Activated naive CD4-positive, alpha-beta T cell treated with anti-CD3 and anti-CD28 coated beads for 36 hours (primary cell): Measurements from ENCODE around the gene PGF. TPM values are rescaled to one million over a fixed set of nuclear protein-coding genes. Genes with fewer than 3 reads are reported as not detected.
A peak's percentile ranks its signal among the peaks of the same experiment; 100 is the strongest.
"Not testable (repeated sequence)": the region's sequence is repeated elsewhere in the genome, so short reads cannot be mapped to it uniquely, and the experiment has no call there.

Source experiments
- CTCF ChIA-PET: fragments of 350-600 bp; sonication (Branson Sonifier 250); formaldehyde crosslinking; loops from one replicate; lab custom pipeline; 2021; ENCODE audit warnings: antibody characterized with exemption; lab: Charles Lee
- DNase-seq: peaks from one replicate; pipeline ENCODE4 v3.0.0-alpha.2; 2020
- H3K27ac Mint-ChIP-seq: one replicate; pipeline ENCODE4 v1.8.0; 2021; ENCODE audit warnings: mild to moderate bottlenecking, mixed read lengths
- H3K27me3 Mint-ChIP-seq: one replicate; pipeline ENCODE4 v1.8.0; 2021; ENCODE audit warnings: low read depth, mixed read lengths
- H3K36me3 Mint-ChIP-seq: one replicate; pipeline ENCODE4 v1.8.0; 2021; ENCODE audit warnings: low read depth, mixed read lengths
- H3K4me1 Mint-ChIP-seq: one replicate; pipeline ENCODE4 v1.8.0; 2021; ENCODE audit warnings: low read depth, mixed read lengths
- H3K4me3 Mint-ChIP-seq: one replicate; pipeline ENCODE4 v1.8.0; 2021; ENCODE audit warnings: mild to moderate bottlenecking, moderate library complexity, mixed read lengths
- H3K9me3 Mint-ChIP-seq: one replicate; pipeline ENCODE4 v1.8.0; 2021; ENCODE audit warnings: mixed read lengths
- intact Hi-C: fragments of 100-400 bp; cut with micrococcal nuclease; formaldehyde crosslinking; loops from one replicate; pipeline ENCODE4 v1.15.1; 2023
- total RNA-seq, 2 experiments: library from RNA; stranded (reverse); gene quantifications; one replicate each; pipeline ENCODE4 v1.2.3, GENCODE V29; 2021

Gene PGF
- total RNA-seq, result under 1 TPM in 1 of 2 experiments, not detected in 1; 0.10 TPM

DNA sequence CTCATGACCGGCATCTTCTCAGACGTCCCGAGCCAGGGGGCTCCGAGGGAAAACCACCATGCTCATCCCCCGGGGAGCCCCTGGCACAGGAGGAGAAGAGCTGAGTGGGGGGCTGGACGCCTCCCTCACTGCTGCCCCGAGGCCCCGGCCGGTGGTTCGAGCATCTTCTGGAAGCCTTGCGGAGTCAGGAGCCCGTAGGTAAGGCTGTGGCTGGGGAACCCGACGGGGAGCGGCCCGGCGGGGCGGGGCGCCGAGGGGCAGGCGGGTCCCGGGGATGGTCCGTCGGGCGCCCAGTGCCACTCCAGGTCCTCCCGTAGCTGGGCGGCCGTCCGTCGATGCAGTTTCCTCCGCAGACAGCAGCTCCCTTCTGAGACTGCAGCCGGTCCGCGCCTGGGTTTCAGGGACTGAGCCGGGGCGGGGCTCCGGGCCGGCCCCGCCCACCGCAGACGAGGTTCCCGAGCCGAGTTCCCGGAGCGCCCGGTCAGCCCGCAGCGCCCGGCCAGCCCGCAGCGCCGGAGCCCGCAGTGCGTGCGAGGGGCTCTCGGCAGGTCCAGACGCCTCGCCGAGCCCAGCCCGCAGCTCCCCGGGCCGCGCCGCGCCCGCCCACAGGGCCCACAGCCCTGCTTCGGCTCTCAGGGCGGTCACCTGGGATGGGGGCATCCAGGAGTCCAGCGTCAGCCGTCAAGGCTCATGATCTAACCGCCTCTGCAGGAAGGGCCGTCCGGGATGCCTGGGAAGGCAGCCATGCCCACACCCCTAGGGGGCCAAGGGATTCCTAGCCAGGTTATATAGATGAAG is at the start of gene PGF:
Gene PGF (minus strand): TSS at position 369 of the 798 bp plus-strand sequence. CDS start 355 bp downstream, at position 14.
- Mint-ChIP-seq H3K9me3 (no peaks in the 10 kb centered on the region), H3K27ac (no peak within 1 kb of the TSS), H3K27me3 (peaks cover 13% of the 10 kb centered on the region), H3K4me1 (no peaks in the 10 kb centered on the region), H3K36me3 (no peaks in the 10 kb centered on the region), H3K4me3 (peak within 1 kb of the TSS; percentile 55)
- DNase-seq, result peak; percentile 24
- intact Hi-C loops, result no loop called here
- CTCF ChIA-PET, result interaction anchor here (0.9 to 1.1 kb wide), 2 partner anchors 10 to 11 kb away, joined by 3 to 6 read pairs; no protein-coding TSS in a partner anchor

DNA sequence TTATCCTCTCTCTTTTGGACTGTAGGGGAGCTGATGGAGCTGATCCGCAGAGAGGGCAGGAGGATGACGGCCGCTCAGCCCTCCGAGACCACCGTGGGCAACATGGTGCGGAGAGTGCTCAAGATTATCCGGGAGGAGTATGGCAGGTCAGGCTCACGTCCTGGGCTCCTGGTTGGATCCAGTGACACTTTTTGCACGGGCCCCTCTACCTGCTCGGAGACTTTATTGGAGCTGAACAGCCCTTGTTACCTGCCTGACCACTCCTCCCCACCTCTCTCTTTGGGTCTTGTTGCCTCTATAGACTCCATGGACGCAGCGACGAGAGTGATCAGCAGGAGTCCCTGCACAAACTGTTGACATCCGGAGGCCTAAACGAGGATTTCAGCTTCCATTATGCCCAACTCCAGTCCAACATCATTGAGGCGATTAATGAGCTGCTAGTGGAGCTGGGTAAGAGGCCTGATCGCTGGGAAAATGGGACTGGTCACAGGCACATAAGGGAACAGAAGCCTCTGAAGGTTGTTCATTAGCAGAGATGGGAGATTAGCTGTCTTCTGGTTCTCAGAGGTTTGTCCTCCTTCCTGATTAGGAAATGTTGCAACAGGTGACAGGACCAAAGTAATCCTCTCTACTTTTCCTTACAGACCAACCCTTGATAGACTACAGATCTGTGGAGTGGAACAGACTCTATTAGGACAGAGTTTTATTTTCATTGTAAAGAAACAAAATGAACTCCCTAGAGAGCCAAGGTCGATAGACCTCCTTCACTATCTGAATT is 48.0 kb upstream of the PGF start:
- H3K9me3 Mint-ChIP-seq, result peaks cover 4% of the 10 kb centered on the region
- peak overlapping the region; percentile 89 for H3K27ac Mint-ChIP-seq
- peaks cover 28% of the 10 kb centered on the region for H3K36me3 Mint-ChIP-seq
- H3K27me3 Mint-ChIP-seq, result no peaks in the 10 kb centered on the region
- peaks cover 31% of the 10 kb centered on the region for H3K4me1 Mint-ChIP-seq
- peak; percentile 9 for DNase-seq
- H3K4me3 Mint-ChIP-seq, result peak overlapping the region; percentile 99
- CTCF ChIA-PET, result interaction anchor here (0.6 to 2.8 kb wide), 5 partner anchors 11 to 143 kb away, joined by 3 to 12 read pairs (median 10); no protein-coding TSS in a partner anchor
- intact Hi-C loops, result loop anchor here (2.0 kb wide), 2 partner anchors 211 to 291 kb away; no protein-coding TSS in a partner anchor

DNA sequence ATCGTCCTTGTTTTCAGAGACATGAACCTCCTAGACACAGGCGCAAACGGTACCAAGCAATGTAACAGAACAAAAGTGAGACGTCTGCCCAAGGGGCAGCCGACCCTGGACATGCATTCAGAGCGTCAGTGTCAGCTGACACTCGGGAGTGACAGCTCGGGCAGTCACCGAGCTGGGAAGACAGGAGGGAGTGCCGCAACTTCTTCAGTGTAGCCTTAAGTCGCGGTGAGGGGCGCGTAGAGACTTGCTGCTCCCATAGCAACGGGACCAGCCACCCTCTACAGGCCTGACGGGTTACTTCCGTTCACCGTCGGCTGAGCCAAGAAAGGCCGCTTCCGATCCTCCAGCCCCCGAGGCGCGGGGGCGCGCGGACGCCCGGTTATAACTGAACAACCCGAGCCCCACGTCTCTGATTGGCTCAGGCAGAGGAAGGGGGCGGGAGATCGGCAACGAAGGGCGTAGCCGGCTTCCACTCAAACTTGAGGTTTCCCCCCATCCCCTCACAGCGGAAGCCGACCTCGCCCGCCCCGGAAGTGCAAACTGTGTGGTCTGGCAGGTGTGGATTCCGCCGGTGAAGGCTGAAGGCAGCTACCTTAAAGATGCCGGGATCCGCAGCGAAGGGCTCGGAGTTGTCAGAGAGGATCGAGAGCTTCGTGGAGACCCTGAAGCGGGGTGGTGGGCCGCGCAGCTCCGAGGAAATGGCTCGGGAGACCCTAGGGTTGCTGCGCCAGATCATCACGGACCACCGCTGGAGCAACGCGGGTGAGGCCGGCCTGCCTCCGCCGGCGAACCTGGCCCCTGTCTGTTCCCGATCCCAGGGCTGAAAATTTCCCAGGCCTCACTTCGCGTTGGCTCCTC is 47.2 kb upstream of the PGF start, which contains the start of gene EIF2B2:
Gene EIF2B2 (plus strand): TSS at position 530 of the 858 bp plus-strand sequence. CDS start 70 bp downstream, at position 600.
- intact Hi-C loops, result loop anchor here (1.0 to 2.0 kb wide), 9 partner anchors 56 to 659 kb away; partner anchors contain the start of genes ACYP1, DLST, NEK9 and TMED10
- Mint-ChIP-seq H3K27ac (peak within 1 kb of the TSS; percentile 89), H3K4me3 (peak within 1 kb of the TSS; percentile 99), H3K9me3 (peaks cover 4% of the 10 kb centered on the region), H3K36me3 (peaks cover 27% of the 10 kb centered on the region), H3K27me3 (no peaks in the 10 kb centered on the region), H3K4me1 (peaks cover 31% of the 10 kb centered on the region)
- DNase-seq, result peak; percentile 99
- CTCF ChIA-PET, result interaction anchor here (0.6 to 2.8 kb wide), 4 partner anchors 12 to 142 kb away, joined by 3 to 12 read pairs (median 10); no protein-coding TSS in a partner anchor

DNA sequence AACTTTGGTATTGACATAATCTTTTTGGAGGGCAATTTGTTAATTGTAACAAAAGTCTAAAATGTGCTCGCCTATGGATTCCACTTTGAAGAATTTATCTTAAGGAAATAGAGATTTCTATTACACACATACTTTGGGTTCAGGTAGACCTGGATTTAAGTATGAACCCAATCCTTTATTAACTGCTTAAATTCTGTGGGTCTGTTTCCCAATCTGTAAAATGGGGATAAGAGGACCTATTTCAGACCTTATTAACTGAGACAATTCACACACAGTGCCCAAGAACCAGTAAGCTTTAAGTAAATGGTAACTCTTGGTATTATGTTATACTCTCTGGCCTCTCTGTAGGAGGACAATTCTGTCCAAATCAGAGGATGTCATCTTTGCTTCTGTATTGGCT is 46.5 kb upstream of the PGF start:
- Mint-ChIP-seq H3K27ac (peak overlapping the region; percentile 89), H3K4me1 (peaks cover 28% of the 10 kb centered on the region), H3K4me3 (peak overlapping the region; percentile 99), H3K27me3 (no peaks in the 10 kb centered on the region), H3K9me3 (peaks cover 4% of the 10 kb centered on the region), H3K36me3 (peaks cover 22% of the 10 kb centered on the region)
- no peak for DNase-seq
- intact Hi-C loops, result loop anchor here (1.0 to 2.0 kb wide), 9 partner anchors 56 to 659 kb away; partner anchors contain the start of genes ACYP1, DLST, NEK9 and TMED10
- CTCF ChIA-PET, result interaction anchor here (0.6 to 2.8 kb wide), 2 partner anchors 56 to 86 kb away, joined by 3 to 12 read pairs; no protein-coding TSS in a partner anchor

DNA sequence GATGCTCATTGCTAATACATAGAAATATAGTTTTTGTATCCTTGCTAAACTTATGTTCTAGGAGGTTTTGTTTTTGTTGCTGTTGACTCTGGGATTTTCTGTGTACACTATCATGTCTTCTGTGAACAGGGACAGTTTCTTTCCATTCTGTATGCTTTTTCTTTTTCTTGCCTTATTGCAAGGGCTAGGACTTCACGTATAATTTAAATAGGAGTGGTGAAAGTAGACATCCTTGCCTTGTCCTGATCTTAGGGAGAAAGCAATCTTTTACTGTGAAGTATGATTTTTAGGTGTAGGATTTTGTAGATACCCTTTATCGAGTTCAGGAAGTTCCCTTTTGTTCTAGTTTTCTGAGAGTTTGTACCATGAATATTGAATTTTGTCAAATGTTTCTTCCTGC is 45.9 kb upstream of the PGF start:
- no peak overlapping the region for H3K27ac Mint-ChIP-seq
- intact Hi-C loops, result no loop called here
- peaks cover 4% of the 10 kb centered on the region for H3K9me3 Mint-ChIP-seq
- DNase-seq, result no peak
- H3K36me3 Mint-ChIP-seq, result peaks cover 16% of the 10 kb centered on the region
- no peak overlapping the region for H3K4me3 Mint-ChIP-seq
- CTCF ChIA-PET, result no interaction called here
- H3K27me3 Mint-ChIP-seq, result no peaks in the 10 kb centered on the region
- H3K4me1 Mint-ChIP-seq, result peaks cover 28% of the 10 kb centered on the region

DNA sequence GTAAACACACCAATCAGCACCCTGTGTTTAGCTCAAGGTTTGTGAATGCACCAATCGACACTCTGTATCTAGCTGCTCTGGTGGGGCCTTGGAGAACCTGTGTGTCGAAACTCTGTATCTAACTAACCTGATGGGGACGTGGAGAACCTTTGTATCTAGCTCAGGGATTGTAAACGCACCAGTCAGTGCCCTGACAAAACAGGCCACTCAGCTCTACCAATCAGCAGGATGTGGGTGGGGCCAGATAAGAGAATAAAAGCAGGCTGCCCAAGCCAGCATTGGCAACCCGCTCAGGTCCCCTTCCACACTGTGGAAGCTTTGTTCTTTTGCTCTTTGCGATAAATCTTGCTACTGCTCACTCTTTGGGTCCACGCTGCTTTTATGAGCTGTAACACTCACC is 40.4 kb upstream of the PGF start:
- H3K9me3 Mint-ChIP-seq, intact Hi-C loops, H3K36me3 Mint-ChIP-seq, H3K4me3 Mint-ChIP-seq, H3K4me1 Mint-ChIP-seq, H3K27me3 Mint-ChIP-seq, H3K27ac Mint-ChIP-seq, DNase-seq, CTCF ChIA-PET: not testable (repeated sequence)

DNA sequence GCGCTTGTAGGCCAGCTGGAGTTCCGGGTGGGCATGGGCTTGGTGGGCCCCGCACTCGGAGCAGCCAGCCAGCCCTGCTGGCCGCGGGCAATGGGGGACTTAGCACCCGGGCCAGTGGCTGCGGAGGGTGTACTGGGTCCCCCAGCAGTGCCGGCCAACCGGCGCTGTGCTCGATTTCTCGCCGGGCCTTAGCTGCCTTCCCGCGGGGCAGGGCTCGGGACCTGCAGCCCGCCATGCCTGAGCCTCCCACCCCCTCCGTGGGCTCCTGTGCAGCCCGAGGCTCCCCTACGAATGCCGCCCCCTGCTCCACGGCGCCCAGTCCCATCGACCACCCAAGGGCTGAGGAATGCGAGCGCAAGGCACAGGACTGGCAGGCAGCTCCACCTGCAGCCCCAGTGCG is 38.8 kb upstream of the PGF start:
- CTCF ChIA-PET, H3K36me3 Mint-ChIP-seq, H3K27ac Mint-ChIP-seq, H3K4me3 Mint-ChIP-seq, H3K4me1 Mint-ChIP-seq, DNase-seq, H3K27me3 Mint-ChIP-seq, intact Hi-C loops, H3K9me3 Mint-ChIP-seq: not testable (repeated sequence)

DNA sequence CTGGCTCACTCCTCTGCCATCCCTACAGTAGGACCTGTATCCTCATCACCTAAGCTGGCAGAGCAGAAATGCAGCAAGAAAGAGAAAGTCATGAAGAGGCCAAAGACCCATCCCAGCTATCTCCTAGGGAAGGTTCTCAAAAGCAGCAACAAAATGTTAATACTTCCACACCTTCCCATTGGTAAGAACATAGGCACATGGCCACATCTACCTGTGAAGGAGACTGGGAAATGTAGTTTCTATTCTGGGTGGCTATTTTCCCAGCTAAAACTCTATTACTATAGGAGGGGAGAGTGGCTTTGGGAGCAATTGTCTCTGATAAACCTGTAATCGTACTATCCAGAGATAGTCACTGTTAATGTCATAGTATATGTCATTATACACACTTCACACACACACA is 33.6 kb upstream of the PGF start:
- Mint-ChIP-seq H3K27me3 (no peaks in the 10 kb centered on the region), H3K36me3 (no peaks in the 10 kb centered on the region), H3K27ac (no peak overlapping the region), H3K4me3 (no peak overlapping the region), H3K4me1 (no peaks in the 10 kb centered on the region), H3K9me3 (no peaks in the 10 kb centered on the region)
- CTCF ChIA-PET, result no interaction called here
- no peak for DNase-seq
- intact Hi-C loops, result no loop called here

DNA sequence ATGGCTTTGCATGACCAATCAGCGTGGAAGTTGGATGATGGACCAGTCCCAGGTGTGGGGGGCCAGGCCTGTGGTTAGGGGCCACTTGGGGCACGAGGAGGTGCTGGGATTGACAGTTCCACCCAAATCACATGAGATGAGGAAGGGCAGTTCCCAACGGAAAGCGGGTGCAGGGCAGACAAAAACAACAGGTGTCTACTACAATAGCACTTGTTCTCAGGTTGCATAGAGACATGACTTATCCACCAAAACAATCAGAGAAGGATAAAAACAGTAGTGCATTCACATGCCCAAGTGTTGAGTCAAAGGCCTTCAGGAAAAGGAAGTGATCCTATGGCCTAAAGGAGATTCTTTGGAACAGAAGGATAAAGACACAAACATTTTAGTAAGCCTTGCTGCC is 32.7 kb upstream of the PGF start:
- no peak overlapping the region for H3K4me3 Mint-ChIP-seq
- CTCF ChIA-PET, result interaction anchor here (0.7 kb wide), 2 partner anchors 24 to 97 kb away, joined by 3 read pairs; no protein-coding TSS in a partner anchor
- no peak overlapping the region for H3K27ac Mint-ChIP-seq
- intact Hi-C loops, result no loop called here
- H3K36me3 Mint-ChIP-seq, result no peaks in the 10 kb centered on the region
- no peaks in the 10 kb centered on the region for H3K27me3 Mint-ChIP-seq
- H3K4me1 Mint-ChIP-seq, result no peaks in the 10 kb centered on the region
- no peak for DNase-seq
- no peaks in the 10 kb centered on the region for H3K9me3 Mint-ChIP-seq

DNA sequence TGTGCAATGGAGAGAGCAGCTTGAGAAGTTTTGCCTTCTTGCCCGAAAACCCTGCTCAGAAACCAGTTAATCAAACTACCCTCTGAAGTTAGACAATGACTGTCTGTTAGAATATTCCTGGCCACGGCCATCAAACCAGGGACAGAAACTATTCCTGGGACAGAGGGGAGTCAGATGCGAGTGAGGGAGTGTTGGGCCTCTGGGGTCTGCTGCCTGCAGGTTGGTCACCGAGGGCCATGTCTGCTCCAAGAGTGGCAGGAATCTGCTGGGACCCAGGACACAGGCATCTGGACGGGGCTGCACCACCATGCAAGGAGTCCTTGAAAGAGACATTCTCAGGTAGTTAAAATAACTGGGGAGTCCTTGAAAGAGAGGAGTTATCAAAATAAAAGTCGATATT is 30.4 kb upstream of the PGF start:
- no peak for DNase-seq
- no peak overlapping the region for H3K27ac Mint-ChIP-seq
- no peaks in the 10 kb centered on the region for H3K4me1 Mint-ChIP-seq
- no peak overlapping the region for H3K4me3 Mint-ChIP-seq
- H3K27me3 Mint-ChIP-seq, result no peaks in the 10 kb centered on the region
- no peaks in the 10 kb centered on the region for H3K36me3 Mint-ChIP-seq
- no peaks in the 10 kb centered on the region for H3K9me3 Mint-ChIP-seq
- intact Hi-C loops, result no loop called here
- CTCF ChIA-PET, result no interaction called here

DNA sequence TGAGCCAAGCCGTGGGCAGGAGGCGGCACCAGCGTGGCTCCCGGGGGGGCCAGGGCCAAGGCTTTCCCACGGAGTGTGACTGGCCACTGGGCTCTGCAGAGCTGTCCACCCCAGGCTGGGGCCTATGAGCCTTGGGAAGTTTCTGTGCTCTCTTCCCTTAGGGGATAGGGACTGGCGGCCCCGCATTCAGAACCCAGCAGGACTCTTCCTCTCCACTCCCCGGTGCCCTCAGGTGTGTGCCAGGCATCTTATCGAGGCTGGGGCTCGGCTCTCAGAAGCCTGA is 29.6 kb upstream of the PGF start:
- no peaks in the 10 kb centered on the region for H3K9me3 Mint-ChIP-seq
- intact Hi-C loops, result no loop called here
- no peak overlapping the region for H3K4me3 Mint-ChIP-seq

More for the DNA sequence above, 29.6 kb upstream of the PGF start:
- CTCF ChIA-PET, result interaction anchor here (1.1 kb wide), 1 partner anchor 103 kb away, joined by 3 read pairs; no protein-coding TSS in a partner anchor
- Mint-ChIP-seq H3K27me3 (no peaks in the 10 kb centered on the region), H3K27ac (no peak overlapping the region), H3K36me3 (no peaks in the 10 kb centered on the region), H3K4me1 (no peaks in the 10 kb centered on the region)
- no peak for DNase-seq
